ENCODE data around the gene MYL12B. TPM values are rescaled to one million over a fixed set of nuclear protein-coding genes. Genes with fewer than 3 reads are reported as not detected.

Gene MYL12B
- total RNA-seq, 1 donor from 2014 or later = 123 TPM

DNA sequence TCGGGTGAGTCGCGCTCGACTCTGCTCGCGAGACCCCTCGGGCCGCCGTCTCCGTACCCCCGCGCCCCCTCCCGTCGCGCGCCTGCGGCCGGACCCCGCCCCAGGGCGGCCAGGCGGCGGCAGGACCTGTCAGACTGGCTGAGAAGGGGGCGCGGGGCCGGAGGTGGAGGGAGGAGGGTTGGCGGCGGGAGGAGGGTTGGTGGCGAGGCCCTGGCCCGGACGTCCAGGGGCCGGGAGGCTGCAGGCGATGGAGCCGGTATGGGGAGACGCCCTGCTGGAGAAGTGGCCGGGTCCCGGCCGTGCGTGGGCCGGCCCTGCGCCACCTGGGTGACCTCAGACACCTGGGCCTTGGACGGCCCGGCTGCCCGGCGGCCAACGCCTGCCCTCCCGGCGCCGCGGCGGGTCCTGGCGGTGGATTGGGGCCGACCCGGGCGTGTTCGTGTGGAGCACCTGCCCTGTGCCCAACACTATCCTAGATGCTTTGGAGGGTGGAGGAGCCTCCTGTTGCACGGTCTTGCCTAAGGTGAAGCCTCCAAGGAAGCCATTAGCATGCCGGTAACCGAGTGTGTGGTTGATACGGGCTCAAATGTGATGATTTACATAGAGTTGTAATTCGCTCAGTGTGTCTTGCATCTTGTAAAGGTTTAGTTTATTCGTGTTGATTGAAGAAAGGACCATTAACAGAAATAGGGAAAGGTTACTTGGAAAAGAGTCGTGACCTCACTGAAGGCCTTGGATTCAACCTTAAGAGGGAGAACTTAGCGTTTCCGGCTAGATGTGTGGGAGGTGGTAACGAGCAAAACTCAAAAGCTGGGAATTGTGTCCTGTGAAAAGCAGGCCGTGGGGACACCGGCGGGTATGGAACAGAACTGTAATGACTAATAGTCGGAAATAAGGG, 550 bp downstream of the MYL12B start:
- TF ChIP-seq, protein P1, sequence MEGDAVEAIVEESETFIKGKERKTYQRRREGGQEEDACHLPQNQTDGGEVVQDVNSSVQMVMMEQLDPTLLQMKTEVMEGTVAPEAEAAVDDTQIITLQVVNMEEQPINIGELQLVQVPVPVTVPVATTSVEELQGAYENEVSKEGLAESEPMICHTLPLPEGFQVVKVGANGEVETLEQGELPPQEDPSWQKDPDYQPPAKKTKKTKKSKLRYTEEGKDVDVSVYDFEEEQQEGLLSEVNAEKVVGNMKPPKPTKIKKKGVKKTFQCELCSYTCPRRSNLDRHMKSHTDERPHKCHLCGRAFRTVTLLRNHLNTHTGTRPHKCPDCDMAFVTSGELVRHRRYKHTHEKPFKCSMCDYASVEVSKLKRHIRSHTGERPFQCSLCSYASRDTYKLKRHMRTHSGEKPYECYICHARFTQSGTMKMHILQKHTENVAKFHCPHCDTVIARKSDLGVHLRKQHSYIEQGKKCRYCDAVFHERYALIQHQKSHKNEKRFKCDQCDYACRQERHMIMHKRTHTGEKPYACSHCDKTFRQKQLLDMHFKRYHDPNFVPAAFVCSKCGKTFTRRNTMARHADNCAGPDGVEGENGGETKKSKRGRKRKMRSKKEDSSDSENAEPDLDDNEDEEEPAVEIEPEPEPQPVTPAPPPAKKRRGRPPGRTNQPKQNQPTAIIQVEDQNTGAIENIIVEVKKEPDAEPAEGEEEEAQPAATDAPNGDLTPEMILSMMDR (IDR thresholded peaks at IDR 0.05; ENCODE audit: partially characterized antibody, unreplicated experiment) = no peak
- Mint-ChIP-seq H3K27me3 (ENCODE audit: unreplicated experiment) (peaks cover 8% of the 10 kb centered on the region), H3K4me3 (ENCODE audit: unreplicated experiment) (peak overlapping the region; percentile 93), H3K36me3 (ENCODE audit: unreplicated experiment) (no peaks in the 10 kb centered on the region), H3K4me1 (ENCODE audit: low read depth, unreplicated experiment) (peaks cover 11% of the 10 kb centered on the region), H3K27ac (ENCODE audit: unreplicated experiment) (peak overlapping the region; percentile 84), H3K9me3 (ENCODE audit: unreplicated experiment) (no peaks in the 10 kb centered on the region)
- no peak for DNase-seq

DNA sequence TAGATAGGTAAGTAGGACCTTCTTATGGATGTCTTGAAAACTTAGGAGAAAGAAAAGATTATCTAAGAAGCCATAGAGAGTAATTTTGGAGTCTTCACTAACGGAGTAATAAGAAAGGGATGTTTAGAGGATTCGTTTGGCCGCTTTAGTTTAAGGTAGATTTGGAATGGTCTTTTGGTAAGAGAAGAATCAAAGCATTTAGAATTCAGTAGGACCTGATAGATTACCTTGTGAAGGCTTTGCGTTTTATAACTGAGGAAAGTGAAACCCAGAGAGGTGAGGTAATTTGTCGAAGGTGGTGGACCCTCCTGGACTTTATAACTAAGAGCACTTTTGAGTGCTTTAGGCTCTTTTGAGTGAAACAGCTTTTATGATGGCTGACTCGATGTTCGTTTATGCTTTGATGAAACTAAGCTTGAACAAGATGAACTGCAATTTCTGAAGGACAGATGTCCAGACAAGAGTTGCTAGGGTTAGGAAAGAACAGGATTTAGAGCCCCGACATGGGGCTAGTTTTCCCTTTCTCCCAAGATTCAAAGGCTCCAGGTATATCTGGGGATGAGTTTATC, 1.3 kb downstream of the MYL12B start:
- H3K4me3 Mint-ChIP-seq (ENCODE audit: unreplicated experiment) = peak overlapping the region; percentile 93
- TF ChIP-seq, protein P1 (IDR thresholded peaks at IDR 0.05; ENCODE audit: partially characterized antibody, unreplicated experiment) = no peak
- H3K36me3 Mint-ChIP-seq (ENCODE audit: unreplicated experiment) = no peaks in the 10 kb centered on the region
- H3K4me1 Mint-ChIP-seq (ENCODE audit: low read depth, unreplicated experiment) = peaks cover 11% of the 10 kb centered on the region
- peak overlapping the region; percentile 84 for H3K27ac Mint-ChIP-seq (ENCODE audit: unreplicated experiment)
- DNase-seq = no peak
- H3K9me3 Mint-ChIP-seq (ENCODE audit: unreplicated experiment) = no peaks in the 10 kb centered on the region
- H3K27me3 Mint-ChIP-seq (ENCODE audit: unreplicated experiment) = peaks cover 8% of the 10 kb centered on the region

DNA sequence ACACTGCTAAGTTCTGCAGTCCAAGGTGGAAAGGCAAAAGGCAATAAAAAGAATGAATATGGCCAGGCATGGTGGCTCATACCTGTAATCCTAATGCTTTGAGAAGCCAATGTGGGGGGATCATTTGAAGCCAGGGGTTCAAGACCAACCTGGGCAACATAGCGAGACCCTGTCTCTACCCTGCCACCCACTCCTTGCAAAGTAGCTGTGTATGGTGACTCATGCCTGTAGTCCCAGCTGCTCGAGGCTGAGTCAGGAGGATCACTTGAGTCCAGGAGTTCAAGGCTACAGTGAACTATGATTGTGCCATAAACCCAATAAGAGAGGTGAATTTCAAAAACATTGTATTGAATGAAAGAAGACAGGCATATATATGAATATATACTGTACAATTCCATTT, 2.4 kb downstream of the MYL12B start:
- Mint-ChIP-seq H3K27ac (ENCODE audit: unreplicated experiment) (no peak overlapping the region), H3K9me3 (ENCODE audit: unreplicated experiment) (no peaks in the 10 kb centered on the region), H3K36me3 (ENCODE audit: unreplicated experiment) (no peaks in the 10 kb centered on the region), H3K4me1 (ENCODE audit: low read depth, unreplicated experiment) (peaks cover 17% of the 10 kb centered on the region), H3K4me3 (ENCODE audit: unreplicated experiment) (no peak overlapping the region), H3K27me3 (ENCODE audit: unreplicated experiment) (peaks cover 8% of the 10 kb centered on the region)
- DNase-seq = no peak
- TF ChIP-seq, protein P1 (IDR thresholded peaks at IDR 0.05; ENCODE audit: partially characterized antibody, unreplicated experiment) = no peak

DNA sequence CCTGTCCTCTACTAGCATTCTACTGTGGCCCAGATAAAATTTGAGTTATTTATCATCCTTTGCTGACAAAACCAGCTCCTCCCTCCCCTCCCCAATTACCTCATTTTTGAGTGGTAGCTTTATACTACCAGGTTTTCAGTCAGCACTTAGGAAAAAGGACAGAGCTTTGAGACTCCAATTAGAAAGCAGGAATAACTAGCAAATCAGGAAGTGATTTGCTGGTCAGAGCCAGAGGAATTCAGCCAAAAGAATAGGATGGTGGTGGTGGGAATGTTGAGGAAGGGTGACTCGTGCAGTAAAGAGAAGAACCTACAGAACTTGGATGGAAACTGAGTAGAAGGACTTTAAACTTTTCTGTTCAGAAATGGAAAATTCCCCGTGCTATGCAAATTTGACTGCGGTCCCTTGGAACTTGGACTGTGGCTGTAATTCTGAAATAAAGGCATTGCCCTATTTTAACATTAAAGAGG, 3.7 kb downstream of the MYL12B start:
- TF ChIP-seq, protein P1 (IDR thresholded peaks at IDR 0.05; ENCODE audit: partially characterized antibody, unreplicated experiment) = no peak
- Mint-ChIP-seq H3K9me3 (ENCODE audit: unreplicated experiment) (no peaks in the 10 kb centered on the region), H3K27ac (ENCODE audit: unreplicated experiment) (no peak overlapping the region), H3K4me3 (ENCODE audit: unreplicated experiment) (no peak overlapping the region), H3K27me3 (ENCODE audit: unreplicated experiment) (peaks cover 8% of the 10 kb centered on the region), H3K4me1 (ENCODE audit: low read depth, unreplicated experiment) (peaks cover 19% of the 10 kb centered on the region), H3K36me3 (ENCODE audit: unreplicated experiment) (no peaks in the 10 kb centered on the region)
- DNase-seq = no peak
